SKM-1 (cell line): ENCODE data around the gene RGP1.

ENCODE experiments used
- DNase-seq: peaks from one replicate; lab custom pipeline; 2025; ENCODE audit not compliant: unreplicated experiment; lab: John Stamatoyannopoulos, UW

RGP1 gene

GRCh38 chr9:35740243-35740642 is 8.8 kb upstream of the RGP1 start:
- DNase-seq: no peak

- DNase-seq: no peak
Observed at GRCh38 chr9:35741740-35742139, 7.3 kb upstream of the RGP1 start.

GRCh38 chr9:35743452-35743851 is 5.6 kb upstream of the RGP1 start:
- DNase-seq: no peak

GRCh38 chr9:35743880-35744518 is 5.1 kb upstream of the RGP1 start:
- DNase-seq: no peak

GRCh38 chr9:35745569-35745968 is 3.5 kb upstream of the RGP1 start:
- no peak for DNase-seq

- DNase-seq: no peak
Observed at GRCh38 chr9:35746583-35746982, 2.5 kb upstream of the RGP1 start.

- no peak for DNase-seq
Observed at GRCh38 chr9:35748242-35748857, 737 bp upstream of the RGP1 start.

- DNase-seq: no peak
Observed at GRCh38 chr9:35749515-35750255, 598 bp downstream of the RGP1 start.

- DNase-seq: no peak
Observed at GRCh38 chr9:35750256-35750531, 1.1 kb downstream of the RGP1 start.

- DNase-seq: no peak
Observed at GRCh38 chr9:35753466-35753865, 4.4 kb downstream of the RGP1 start.

GRCh38 chr9:35754264-35754663 is 5.2 kb downstream of the RGP1 start, which contains the start of gene MSMP:
Gene MSMP (minus strand): TSS chr9:35754276. CDS start chr9:35754129, 147 bp downstream.
- no peak for DNase-seq

GRCh38 chr9:35755071-35755470 is 6.0 kb downstream of the RGP1 start:
- no peak for DNase-seq

- DNase-seq: peak; percentile 71
Observed at GRCh38 chr9:35756275-35757225, 7.5 kb downstream of the RGP1 start.

- peak; percentile 22 for DNase-seq
Observed at GRCh38 chr9:35757226-35757891, 8.3 kb downstream of the RGP1 start.

GRCh38 chr9:35757892-35758275 is 8.8 kb downstream of the RGP1 start:
- no peak for DNase-seq

- no peak for DNase-seq
Observed at GRCh38 chr9:35758475-35759050, 9.5 kb downstream of the RGP1 start.

- DNase-seq: no peak
Observed at GRCh38 chr9:35759795-35760194, 10.7 kb downstream of the RGP1 start.

GRCh38 chr9:35760651-35761050 is 11.6 kb downstream of the RGP1 start:
- no peak for DNase-seq

GRCh38 chr9:35763181-35763580 is 14.1 kb downstream of the RGP1 start:
- DNase-seq: no peak

GRCh38 chr9:35763803-35764202 is 14.7 kb downstream of the RGP1 start:
- no peak for DNase-seq
